ENCODE data around the gene HLA-DQB1. TPM values are rescaled to one million over a fixed set of nuclear protein-coding genes. Genes with fewer than 3 reads are reported as not detected.

The HLA-DQB1 gene
- total and polyA plus RNA-seq, 2 of the 13 experiments (the other 11 are each of a cell fraction or from before 2014, with no cell fraction given) = not detected

- in situ Hi-C loops (cut with HindIII; ENCODE audit: extremely low pct_ligation_motif_present, low pct_unique_long_range_greater_than_20kb) (no loop called here), intact Hi-C loops (cut with micrococcal nuclease; ENCODE audit: unreplicated experiment) (no loop called here)
- H3K9ac ChIP-seq (ENCODE audit: insufficient read depth, low read depth, low read length) = no peak overlapping the region
- FAIRE-seq (no peak), DNase-seq (ENCODE audit: low spot score) (no peak), ATAC-seq (no peak)
- TF ChIP-seq MAFK (conservative IDR thresholded peaks at IDR 0.05 in 1 of 2, IDR thresholded peaks at IDR 0.05 in 1 of 2; ENCODE audit: low read length in 2 of 2) (no peak), MYNN (CRISPR knock-in tag; IDR thresholded peaks at IDR 0.05; ENCODE audit: low read depth) (no peak), MLXIP (CRISPR knock-in tag; IDR thresholded peaks at IDR 0.05; ENCODE audit: borderline replicate concordance) (no peak), PRMT3 (CRISPR knock-in tag; IDR thresholded peaks at IDR 0.05; ENCODE audit: borderline replicate concordance, low read depth) (no peak), NCOA5 (CRISPR knock-in tag; IDR thresholded peaks at IDR 0.05) (no peak), MBD4 (IDR thresholded peaks at IDR 0.05; ENCODE audit: borderline replicate concordance, low read length) (no peak), REPIN1 (CRISPR knock-in tag; IDR thresholded peaks at IDR 0.05; ENCODE audit: borderline replicate concordance, low read depth) (no peak), ZSCAN30 (CRISPR knock-in tag; IDR thresholded peaks at IDR 0.05) (no peak), ATF6 (CRISPR knock-in tag; conservative IDR thresholded peaks at IDR 0.05) (no peak), PRDM4 (CRISPR knock-in tag; IDR thresholded peaks at IDR 0.05; ENCODE audit: borderline replicate concordance) (no peak), RBM22 (optimal IDR thresholded peaks at IDR 0.05; ENCODE audit: low read length) (no peak), SRSF1 (optimal IDR thresholded peaks at IDR 0.05; ENCODE audit: low read depth, low read length) (no peak)
- no peaks in the 10 kb centered on the region for H3K36me3 ChIP-seq (replicated peaks in 1 of 2; ENCODE audit: control insufficient read depth in 1 of 2, insufficient read depth in 2 of 2, low read length in 2 of 2)
- H3K4me1 ChIP-seq (ENCODE audit: insufficient read depth, low read length) = no peaks in the 10 kb centered on the region
- POLR2A ChIA-PET = no interaction called here
- no TSS peak for BruUV-seq (replicated peaks)
- no peaks in the 10 kb centered on the region for H3K9me3 ChIP-seq (ENCODE audit: low read length)
- no peak overlapping the region for H2AFZ ChIP-seq (ENCODE audit: low read length)
- H4K20me1 ChIP-seq (ENCODE audit: insufficient read depth, low read length) = no peaks in the 10 kb centered on the region
- H3K4me2 ChIP-seq (ENCODE audit: low read depth, low read length) = no peak overlapping the region
- H3K27me3 ChIP-seq (ENCODE audit: control insufficient read depth in 1 of 2, insufficient read depth in 2 of 2, low read length in 2 of 2) = peaks cover 2 to 3% of the 10 kb centered on the region in 2 experiments; a peak in 2 of 5 replicates
- CTCF ChIA-PET (ENCODE audit: low intra/inter-chr PET ratio, low total read pairs) = no interaction called here
- H3K27ac ChIP-seq (ENCODE audit: extremely low read length, insufficient read depth, low read length) = no peak overlapping the region
- 1% methylated on average over 2 of the region's 2 CpGs for WGBS (ENCODE audit: low lambda C conversion rate)
- no peak overlapping the region for H3K4me3 ChIP-seq (replicated peaks in 1 of 3; ENCODE audit: insufficient read depth in 1 of 3, low read depth in 2 of 3, low read length in 3 of 3)
- H3K79me2 ChIP-seq (ENCODE audit: insufficient read depth, low read length) = no peaks in the 10 kb centered on the region
Observed at GRCh38 chr6:32635526-32636123, 30.8 kb downstream of the HLA-DQB1 start.

Measured in HepG2 (cell line).